Measurements from ENCODE around the gene ENOX1. TPM values are rescaled to one million over a fixed set of nuclear protein-coding genes. Genes with fewer than 3 reads are reported as not detected.
"Not testable (repeated sequence)": the region's sequence is repeated elsewhere in the genome, so short reads cannot be mapped to it uniquely, and the experiment has no call there.

The ENOX1 gene
- total RNA-seq, 4 donors from 2014 or later, result 0.27 to 0.83 (median 0.53) TPM; not detected in 1

- Histone ChIP-seq H3K27ac (no peak overlapping the region), H3K4me3 (no peak overlapping the region), H3K4me1 (no peaks in the 10 kb centered on the region), H3K36me3 (no peaks in the 10 kb centered on the region), H3K9me3 (no peaks in the 10 kb centered on the region), H3K27me3 (no peaks in the 10 kb centered on the region)
- no peak for DNase-seq
- TF ChIP-seq, protein P1, sequence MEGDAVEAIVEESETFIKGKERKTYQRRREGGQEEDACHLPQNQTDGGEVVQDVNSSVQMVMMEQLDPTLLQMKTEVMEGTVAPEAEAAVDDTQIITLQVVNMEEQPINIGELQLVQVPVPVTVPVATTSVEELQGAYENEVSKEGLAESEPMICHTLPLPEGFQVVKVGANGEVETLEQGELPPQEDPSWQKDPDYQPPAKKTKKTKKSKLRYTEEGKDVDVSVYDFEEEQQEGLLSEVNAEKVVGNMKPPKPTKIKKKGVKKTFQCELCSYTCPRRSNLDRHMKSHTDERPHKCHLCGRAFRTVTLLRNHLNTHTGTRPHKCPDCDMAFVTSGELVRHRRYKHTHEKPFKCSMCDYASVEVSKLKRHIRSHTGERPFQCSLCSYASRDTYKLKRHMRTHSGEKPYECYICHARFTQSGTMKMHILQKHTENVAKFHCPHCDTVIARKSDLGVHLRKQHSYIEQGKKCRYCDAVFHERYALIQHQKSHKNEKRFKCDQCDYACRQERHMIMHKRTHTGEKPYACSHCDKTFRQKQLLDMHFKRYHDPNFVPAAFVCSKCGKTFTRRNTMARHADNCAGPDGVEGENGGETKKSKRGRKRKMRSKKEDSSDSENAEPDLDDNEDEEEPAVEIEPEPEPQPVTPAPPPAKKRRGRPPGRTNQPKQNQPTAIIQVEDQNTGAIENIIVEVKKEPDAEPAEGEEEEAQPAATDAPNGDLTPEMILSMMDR (IDR thresholded peaks at IDR 0.05), result no peak
- no peak for TF ChIP-seq POLR2A (IDR thresholded peaks at IDR 0.05)
These were observed 615.3 kb downstream of the ENOX1 start for GRCh38 chr13:43171489-43171888.

- no peaks in the 10 kb centered on the region for H3K27me3 ChIP-seq
- no peak overlapping the region for H3K4me3 ChIP-seq
- H3K9me3 ChIP-seq, result no peaks in the 10 kb centered on the region
- no peak overlapping the region for H3K27ac ChIP-seq
- H3K4me1 ChIP-seq, result no peaks in the 10 kb centered on the region
- TF ChIP-seq, protein P1 (IDR thresholded peaks at IDR 0.05), result no peak
- H3K36me3 ChIP-seq, result no peaks in the 10 kb centered on the region
- no peak for DNase-seq
These were observed 616.3 kb downstream of the ENOX1 start for GRCh38 chr13:43170506-43170905.

- H3K4me1 ChIP-seq, H3K36me3 ChIP-seq, H3K27ac ChIP-seq, H3K9me3 ChIP-seq, H3K27me3 ChIP-seq, DNase-seq, H3K4me3 ChIP-seq: not testable (repeated sequence)
These were observed 618.3 kb downstream of the ENOX1 start for GRCh38 chr13:43168434-43168833.

- no peak for DNase-seq
- Histone ChIP-seq H3K36me3 (no peaks in the 10 kb centered on the region), H3K4me3 (no peak overlapping the region), H3K27me3 (no peaks in the 10 kb centered on the region), H3K4me1 (no peaks in the 10 kb centered on the region), H3K9me3 (no peaks in the 10 kb centered on the region), H3K27ac (no peak overlapping the region)
- TF ChIP-seq, protein P1 (IDR thresholded peaks at IDR 0.05), result no peak
- no peak for TF ChIP-seq POLR2A (IDR thresholded peaks at IDR 0.05)
These were observed 619.0 kb downstream of the ENOX1 start for GRCh38 chr13:43167731-43168130.

DNA sequence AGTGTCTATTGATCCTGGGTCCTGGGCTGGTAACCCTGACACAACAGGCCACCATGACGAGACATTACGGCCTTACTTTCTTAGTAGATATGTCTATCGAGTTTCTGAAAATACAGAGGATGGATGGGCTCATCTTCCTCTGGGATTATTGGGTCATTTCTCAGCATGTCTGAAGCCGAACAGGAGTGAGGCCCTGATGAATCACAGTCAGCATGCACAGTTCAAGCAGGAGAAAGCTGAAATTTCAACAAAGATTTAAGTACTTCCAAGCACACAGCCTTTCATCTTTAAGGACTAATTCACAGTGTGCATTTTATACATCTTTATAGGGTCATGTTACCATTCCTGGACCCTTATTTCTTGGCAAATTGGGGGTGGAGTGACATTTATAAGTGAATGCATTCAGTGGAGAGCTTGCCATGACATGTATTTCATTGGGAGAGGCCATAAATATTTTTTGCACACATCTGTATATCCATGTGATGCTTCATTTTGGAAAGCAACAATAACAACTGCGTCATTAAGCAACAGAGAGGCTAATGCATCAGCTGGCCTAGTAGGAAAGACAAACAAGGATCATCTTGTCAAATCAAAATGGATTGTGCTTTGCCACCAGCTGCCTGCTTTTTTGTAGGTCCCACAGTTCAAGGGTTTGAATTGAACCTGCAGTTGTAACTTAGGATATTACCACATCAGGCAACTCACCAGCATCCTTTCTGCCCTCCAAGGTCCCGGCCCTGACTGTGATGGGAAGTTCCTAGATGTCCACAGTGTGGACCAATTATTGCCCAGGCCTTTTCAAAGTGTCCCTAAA is 619.9 kb downstream of the ENOX1 start:
- no peak for DNase-seq
- H3K36me3 ChIP-seq, result no peaks in the 10 kb centered on the region
- H3K27me3 ChIP-seq, result no peaks in the 10 kb centered on the region
- no peaks in the 10 kb centered on the region for H3K9me3 ChIP-seq
- H3K27ac ChIP-seq, result no peak overlapping the region
- TF ChIP-seq, protein P1 (IDR thresholded peaks at IDR 0.05), result no peak
- no peak for TF ChIP-seq POLR2A (IDR thresholded peaks at IDR 0.05)
- no peak overlapping the region for H3K4me3 ChIP-seq
- H3K4me1 ChIP-seq, result no peaks in the 10 kb centered on the region

Small RNA genes within 50 kb of the gene (small RNA-seq; reads per million reads assigned to genes)
- gene AL162713.1, result 0 reads per million in 2 donors

Other genes with a start within 250 kb of the ENOX1 start
- gene CCDC122, start 92.8 kb upstream of the ENOX1 start, total RNA-seq, result 1 to 10 TPM; 2.5 to 6.7 (median 4.4) TPM
- gene LACC1, start 92.9 kb upstream of the ENOX1 start, total RNA-seq, result 10 to 100 TPM in 3 of 4 donors, 1 to 10 TPM in 1; 7.9 to 24.8 (median 17.4) TPM